HepG2 (cell line): ENCODE data around the gene GRB7. TPM values are rescaled to one million over a fixed set of nuclear protein-coding genes. Genes with fewer than 3 reads are reported as not detected.

Experiments
- DMAP1 ChIP-seq: IDR thresholded peaks from 2 replicates; pipeline ENCODE4 v1.6.1; 2016
- FOXJ3 ChIP-seq: sonication (generic); formaldehyde crosslinking; IDR thresholded peaks from 2 replicates; pipeline ENCODE4 v1.4.0; 2020; ENCODE audit warnings: missing genetic modification reagents, mild to moderate bottlenecking, borderline replicate concordance
- KDM1A ChIP-seq: IDR thresholded peaks from 2 replicates; pipeline ENCODE4 v1.6.1; 2016; ENCODE audit warnings: missing compliant biosample characterization
- KLF13 ChIP-seq: sonication (generic); formaldehyde crosslinking; IDR thresholded peaks from 2 replicates; pipeline ENCODE4 v1.4.0; 2020; ENCODE audit warnings: mild to moderate bottlenecking, missing genetic modification reagents
- KLF6 ChIP-seq: IDR thresholded peaks from 2 replicates; pipeline ENCODE4 v1.8.0; 2016; ENCODE audit warnings: missing biosample characterization, missing genetic modification reagents
- NONO ChIP-seq, 2 experiments: fragments of 450-650 bp in 1 of 2; sonication (generic) in 1 of 2; formaldehyde crosslinking in 1 of 2; IDR thresholded peaks in 1 of 2; conservative IDR thresholded peaks in 1 of 2; 2 replicates each; pipeline versions ENCODE4 v1.6.1 to v1.8.0; 2017 to 2022; ENCODE audit warnings: mild to moderate bottlenecking in 1 of 2, missing genetic modification reagents in 1 of 2, moderate library complexity in 1 of 2
- POLR2AphosphoS2 ChIP-seq: IDR thresholded peaks from 2 replicates; pipeline ENCODE4 v1.6.1; 2011; ENCODE audit warnings: low read depth, low read length, improper control_type of control experiment
- PRMT3 ChIP-seq: sonication (generic); formaldehyde crosslinking; IDR thresholded peaks from 2 replicates; pipeline ENCODE4 v1.8.1; 2022; ENCODE audit warnings: low read depth, mild to moderate bottlenecking, moderate library complexity, missing genetic modification reagents, borderline replicate concordance
- RAD51 ChIP-seq: fragments of 450-650 bp; IDR thresholded peaks from 2 replicates; pipeline ENCODE4 v1.6.1; 2016; ENCODE audit warnings: borderline replicate concordance
- RCOR2 ChIP-seq: IDR thresholded peaks from 2 replicates; pipeline ENCODE4 v1.6.1; 2016; ENCODE audit warnings: missing biosample characterization, missing genetic modification reagents
- REL ChIP-seq: sonication (generic); formaldehyde crosslinking; conservative IDR thresholded peaks from 2 replicates; pipeline ENCODE4 v1.8.0; 2022; ENCODE audit warnings: mild to moderate bottlenecking, missing genetic modification reagents, moderate library complexity
- SRSF9 ChIP-seq: fragments of 200-400 bp; formaldehyde crosslinking; IDR thresholded peaks from 2 replicates; pipeline ENCODE4 v1.6.1; 2018; ENCODE audit warnings: borderline replicate concordance, mild to moderate bottlenecking, low read depth, low read length; ENCODE audit not compliant: insufficient read depth, poor library complexity, severe bottlenecking
- ZEB1 ChIP-seq: IDR thresholded peaks from 2 replicates; pipeline ENCODE4 v1.6.1; 2012; ENCODE audit warnings: mild to moderate bottlenecking, low read depth, inconsistent platforms; ENCODE audit not compliant: insufficient replicate concordance
- ZMYM2 ChIP-seq: sonication (generic); formaldehyde crosslinking; IDR thresholded peaks from 2 replicates; pipeline ENCODE4 v1.8.0; 2022; ENCODE audit warnings: mild to moderate bottlenecking, missing genetic modification reagents
- ZNF558 ChIP-seq: sonication (generic); formaldehyde crosslinking; IDR thresholded peaks from 2 replicates; pipeline ENCODE4 v1.9.0; 2022; ENCODE audit warnings: mild to moderate bottlenecking, missing genetic modification reagents, borderline replicate concordance
- ZNF619 ChIP-seq: sonication (generic); formaldehyde crosslinking; IDR thresholded peaks from 2 replicates; pipeline ENCODE4 v1.4.0; 2020; ENCODE audit warnings: mild to moderate bottlenecking, missing genetic modification reagents
- ZNF720 ChIP-seq: sonication (generic); formaldehyde crosslinking; IDR thresholded peaks from 2 replicates; pipeline ENCODE4 v1.4.0; 2020; ENCODE audit warnings: missing genetic modification reagents
- ZNF747 ChIP-seq: sonication (generic); formaldehyde crosslinking; IDR thresholded peaks from 2 replicates; pipeline ENCODE4 v1.8.1; 2023; ENCODE audit warnings: missing genetic modification reagents, mild to moderate bottlenecking, borderline replicate concordance
- polyA plus RNA-seq, 8 experiments: library from polyadenylated mRNA; depleted of rRNA in 3 of 8; stranded (reverse) in 7 of 8; unstranded in 1 of 8; fragments of >200 nt; fragmentation: Illumina TruSeq in 4 of 8; extraction: Trizol in 4 of 8; gene quantifications; 2 replicates each; pipeline versions ENCODE4 v1.2.1 to v1.2.3, GENCODE V29; 2011 to 2016; ENCODE audit warnings: low read depth in 4 of 8, missing spikeins in 1 of 8, mixed read lengths in 1 of 8; ENCODE audit not compliant: insufficient read depth in 1 of 8
- total RNA-seq, 5 experiments: library from RNA; depleted of rRNA; stranded (reverse); fragments of >200 nt; fragmentation: Illumina TruSeq; extraction: Trizol; gene quantifications; 2 replicates each; pipeline ENCODE4 v1.2.3, GENCODE V29; 2016; ENCODE audit warnings: low read depth in 1 of 5
- TF ChIP-seq, protein P1 (sequence below): sonication (generic); formaldehyde crosslinking; IDR thresholded peaks from 2 replicates; pipeline ENCODE4 v1.8.1; 2022; ENCODE audit warnings: low read depth, mild to moderate bottlenecking, missing genetic modification reagents
- TF ChIP-seq, protein P2 (sequence below), 2 experiments: IDR thresholded peaks; 2 replicates each; pipeline ENCODE4 v1.6.1; 2011 to 2012; ENCODE audit warnings: low read length in 2 of 2, borderline replicate concordance in 1 of 2, low read depth in 1 of 2, mild to moderate bottlenecking in 1 of 2, moderate library complexity in 1 of 2
- TF ChIP-seq, protein P3 (sequence below): sonication (generic); formaldehyde crosslinking; IDR thresholded peaks from 2 replicates; pipeline ENCODE4 v1.8.0; 2022; ENCODE audit warnings: low read depth, missing genetic modification reagents

Gene GRB7
- total and polyA plus RNA-seq, 2 of the 13 experiments (the other 11 are each of a cell fraction or from before 2014, with no cell fraction given) = 60.2 to 77.7 TPM

DNA sequence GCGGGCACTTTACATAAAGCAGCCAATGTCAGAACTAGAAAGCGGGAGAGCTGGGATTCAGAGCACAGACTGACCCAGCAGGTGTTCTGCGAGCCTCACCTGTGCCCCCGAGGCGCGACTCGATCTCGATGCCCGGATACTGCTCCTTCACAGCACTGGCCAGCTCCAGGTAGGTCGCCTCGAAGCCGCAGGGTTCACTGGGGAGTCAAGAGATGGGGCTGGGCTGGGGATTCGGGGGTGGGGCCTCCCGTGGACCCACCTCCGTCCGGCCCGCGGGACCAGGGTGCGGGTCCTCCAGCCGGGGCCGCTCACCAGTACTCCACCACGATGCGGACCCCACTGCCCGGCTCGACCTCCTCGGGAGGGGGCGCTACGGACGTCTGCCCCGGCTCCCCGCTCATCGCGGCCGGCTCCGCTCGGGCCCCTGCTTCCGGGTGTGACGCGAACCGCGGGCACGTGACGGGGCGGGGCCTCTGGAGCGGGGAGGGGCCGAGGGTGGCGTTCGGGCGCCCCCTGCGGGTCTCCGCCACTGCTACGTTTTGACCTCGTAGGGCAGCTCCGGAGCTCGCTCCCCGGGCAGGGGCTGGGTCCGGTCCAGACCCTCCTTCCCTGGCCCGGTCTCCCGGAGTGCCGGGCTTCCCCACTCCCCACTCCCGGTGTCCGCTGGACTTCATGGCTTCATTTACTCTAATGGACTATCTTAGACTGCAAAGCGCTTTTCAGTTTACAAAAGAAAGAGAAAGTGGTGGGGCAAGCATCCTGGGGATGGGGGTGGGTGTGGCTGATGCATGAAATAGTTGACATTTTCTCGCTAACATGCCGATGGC is 7.4 kb upstream of the GRB7 start, which contains the start of gene MIEN1 (continued):
- TF ChIP-seq, protein P1, sequence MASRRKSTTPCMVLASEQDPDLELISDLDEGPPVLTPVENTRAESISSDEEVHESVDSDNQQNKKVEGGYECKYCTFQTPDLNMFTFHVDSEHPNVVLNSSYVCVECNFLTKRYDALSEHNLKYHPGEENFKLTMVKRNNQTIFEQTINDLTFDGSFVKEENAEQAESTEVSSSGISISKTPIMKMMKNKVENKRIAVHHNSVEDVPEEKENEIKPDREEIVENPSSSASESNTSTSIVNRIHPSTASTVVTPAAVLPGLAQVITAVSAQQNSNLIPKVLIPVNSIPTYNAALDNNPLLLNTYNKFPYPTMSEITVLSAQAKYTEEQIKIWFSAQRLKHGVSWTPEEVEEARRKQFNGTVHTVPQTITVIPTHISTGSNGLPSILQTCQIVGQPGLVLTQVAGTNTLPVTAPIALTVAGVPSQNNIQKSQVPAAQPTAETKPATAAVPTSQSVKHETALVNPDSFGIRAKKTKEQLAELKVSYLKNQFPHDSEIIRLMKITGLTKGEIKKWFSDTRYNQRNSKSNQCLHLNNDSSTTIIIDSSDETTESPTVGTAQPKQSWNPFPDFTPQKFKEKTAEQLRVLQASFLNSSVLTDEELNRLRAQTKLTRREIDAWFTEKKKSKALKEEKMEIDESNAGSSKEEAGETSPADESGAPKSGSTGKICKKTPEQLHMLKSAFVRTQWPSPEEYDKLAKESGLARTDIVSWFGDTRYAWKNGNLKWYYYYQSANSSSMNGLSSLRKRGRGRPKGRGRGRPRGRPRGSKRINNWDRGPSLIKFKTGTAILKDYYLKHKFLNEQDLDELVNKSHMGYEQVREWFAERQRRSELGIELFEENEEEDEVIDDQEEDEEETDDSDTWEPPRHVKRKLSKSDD (CRISPR knock-in tag) = peak; percentile 26; the same call in 1 of the 2 replicates
- TF ChIP-seq ZNF558 = peak; percentile 33; the same call in 1 of the 2 replicates
- 0 out of 2 replicates have a peak, but pooled peaks have one; percentile 76 for TF ChIP-seq ZNF720 (CRISPR knock-in tag)
- TF ChIP-seq, protein P2, sequence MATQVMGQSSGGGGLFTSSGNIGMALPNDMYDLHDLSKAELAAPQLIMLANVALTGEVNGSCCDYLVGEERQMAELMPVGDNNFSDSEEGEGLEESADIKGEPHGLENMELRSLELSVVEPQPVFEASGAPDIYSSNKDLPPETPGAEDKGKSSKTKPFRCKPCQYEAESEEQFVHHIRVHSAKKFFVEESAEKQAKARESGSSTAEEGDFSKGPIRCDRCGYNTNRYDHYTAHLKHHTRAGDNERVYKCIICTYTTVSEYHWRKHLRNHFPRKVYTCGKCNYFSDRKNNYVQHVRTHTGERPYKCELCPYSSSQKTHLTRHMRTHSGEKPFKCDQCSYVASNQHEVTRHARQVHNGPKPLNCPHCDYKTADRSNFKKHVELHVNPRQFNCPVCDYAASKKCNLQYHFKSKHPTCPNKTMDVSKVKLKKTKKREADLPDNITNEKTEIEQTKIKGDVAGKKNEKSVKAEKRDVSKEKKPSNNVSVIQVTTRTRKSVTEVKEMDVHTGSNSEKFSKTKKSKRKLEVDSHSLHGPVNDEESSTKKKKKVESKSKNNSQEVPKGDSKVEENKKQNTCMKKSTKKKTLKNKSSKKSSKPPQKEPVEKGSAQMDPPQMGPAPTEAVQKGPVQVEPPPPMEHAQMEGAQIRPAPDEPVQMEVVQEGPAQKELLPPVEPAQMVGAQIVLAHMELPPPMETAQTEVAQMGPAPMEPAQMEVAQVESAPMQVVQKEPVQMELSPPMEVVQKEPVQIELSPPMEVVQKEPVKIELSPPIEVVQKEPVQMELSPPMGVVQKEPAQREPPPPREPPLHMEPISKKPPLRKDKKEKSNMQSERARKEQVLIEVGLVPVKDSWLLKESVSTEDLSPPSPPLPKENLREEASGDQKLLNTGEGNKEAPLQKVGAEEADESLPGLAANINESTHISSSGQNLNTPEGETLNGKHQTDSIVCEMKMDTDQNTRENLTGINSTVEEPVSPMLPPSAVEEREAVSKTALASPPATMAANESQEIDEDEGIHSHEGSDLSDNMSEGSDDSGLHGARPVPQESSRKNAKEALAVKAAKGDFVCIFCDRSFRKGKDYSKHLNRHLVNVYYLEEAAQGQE (IDR thresholded peaks at IDR 0.05; ENCODE audit: borderline replicate concordance in 1 of 2, low read depth in 1 of 2, low read length in 2 of 2) = no peak
- TF ChIP-seq ZNF619 (CRISPR knock-in tag) = no peak; the same call in 1 of the 2 replicates
- no peak; the same call in 1 of the 2 replicates for TF ChIP-seq FOXJ3 (CRISPR knock-in tag)
- TF ChIP-seq RAD51 = peak; percentile 82
- TF ChIP-seq KLF6 (CRISPR knock-in tag) = peak; percentile 63; the same call in 1 of the 2 replicates
- peak; percentile 58; the same call in 1 of the 2 replicates for TF ChIP-seq RCOR2 (CRISPR knock-in tag)
- TF ChIP-seq SRSF9 = no peak
- TF ChIP-seq ZEB1 = peak; percentile 59
- peak; percentile 16; the same call in 1 of the 2 replicates for TF ChIP-seq KDM1A (CRISPR knock-in tag)
- TF ChIP-seq REL (CRISPR knock-in tag) = peak; percentile 61; the same call in 1 of the 2 replicates
- TF ChIP-seq PRMT3 (CRISPR knock-in tag) = no peak
- TF ChIP-seq, protein P3, sequence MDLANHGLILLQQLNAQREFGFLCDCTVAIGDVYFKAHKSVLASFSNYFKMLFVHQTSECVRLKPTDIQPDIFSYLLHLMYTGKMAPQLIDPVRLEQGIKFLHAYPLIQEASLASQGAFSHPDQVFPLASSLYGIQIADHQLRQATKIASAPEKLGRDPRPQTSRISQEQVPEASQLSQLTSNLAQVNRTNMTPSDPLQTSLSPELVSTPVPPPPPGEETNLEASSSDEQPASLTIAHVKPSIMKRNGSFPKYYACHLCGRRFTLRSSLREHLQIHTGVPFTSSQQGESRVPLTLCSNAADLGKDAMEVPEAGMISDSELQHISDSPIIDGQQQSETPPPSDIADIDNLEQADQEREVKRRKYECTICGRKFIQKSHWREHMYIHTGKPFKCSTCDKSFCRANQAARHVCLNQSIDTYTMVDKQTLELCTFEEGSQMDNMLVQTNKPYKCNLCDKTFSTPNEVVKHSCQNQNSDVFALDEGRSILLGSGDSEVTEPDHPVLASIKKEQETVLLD = peak; percentile 67
- no peak for TF ChIP-seq ZNF747 (CRISPR knock-in tag)
- no peak for TF ChIP-seq NONO (IDR thresholded peaks at IDR 0.05)
- TF ChIP-seq NONO (CRISPR knock-in tag; conservative IDR thresholded peaks at IDR 0.05) = peak; percentile 96
- TF ChIP-seq KLF13 (CRISPR knock-in tag) = 0 out of 2 replicates have a peak, but pooled peaks have one; percentile 47
- TF ChIP-seq POLR2AphosphoS2 = peak; percentile 36; the same call in 1 of the 2 replicates
- peak; percentile 72; the same call in 1 of the 2 replicates for TF ChIP-seq DMAP1 (CRISPR knock-in tag)
- no peak for TF ChIP-seq ZMYM2
